ENCODE results near the gene TM4SF5. TPM values are rescaled to one million over a fixed set of nuclear protein-coding genes. Genes with fewer than 3 reads are reported as not detected.
A peak's percentile ranks its signal among the peaks of the same experiment; 100 is the strongest.

TM4SF5 gene
- total RNA-seq, 1 experiment from 2014 or later = not detected

GRCh38 chr17:4786516-4786915 lies 14.8 kb downstream of the TM4SF5 start:
- ATAC-seq = no peak
- Mint-ChIP-seq H3K4me3 (no peak overlapping the region), H3K36me3 (no peaks in the 10 kb centered on the region), H3K4me1 (peaks cover 33% of the 10 kb centered on the region), H3K9me3 (no peaks in the 10 kb centered on the region), H3K27ac (peak overlapping the region; percentile 79), H3K27me3 (ENCODE audit: low read depth) (peaks cover 52% of the 10 kb centered on the region)
- TF ChIP-seq GTF2I (CRISPR knock-in tag; conservative IDR thresholded peaks at IDR 0.05) (no peak), AFF4 (CRISPR knock-in tag; IDR thresholded peaks at IDR 0.05; ENCODE audit: borderline replicate concordance) (no peak), ZNF512 (CRISPR knock-in tag; IDR thresholded peaks at IDR 0.05; ENCODE audit: borderline replicate concordance) (no peak), CDX4 (CRISPR knock-in tag; IDR thresholded peaks at IDR 0.05; ENCODE audit: borderline replicate concordance) (no peak), E2F1 (CRISPR knock-in tag; IDR thresholded peaks at IDR 0.05) (no peak), SMAD3 (CRISPR knock-in tag; IDR thresholded peaks at IDR 0.05; ENCODE audit: borderline replicate concordance) (no peak), SOX15 (CRISPR knock-in tag; IDR thresholded peaks at IDR 0.05) (no peak), ZNF219 (CRISPR knock-in tag; IDR thresholded peaks at IDR 0.05; ENCODE audit: borderline replicate concordance) (no peak), ETV6 (CRISPR knock-in tag; IDR thresholded peaks at IDR 0.05) (no peak), FOXK1 (CRISPR knock-in tag; IDR thresholded peaks at IDR 0.05) (no peak), ZNF425 (CRISPR knock-in tag; conservative IDR thresholded peaks at IDR 0.05) (no peak), ZNF671 (CRISPR knock-in tag; IDR thresholded peaks at IDR 0.05) (no peak), MLX (CRISPR knock-in tag; IDR thresholded peaks at IDR 0.05) (no peak), TP53 (CRISPR knock-in tag; IDR thresholded peaks at IDR 0.05) (no peak), ESRRA (CRISPR knock-in tag; IDR thresholded peaks at IDR 0.05; ENCODE audit: borderline replicate concordance) (no peak)
- POLR2A ChIA-PET = no interaction called here
- CTCF ChIA-PET = interaction anchor here (0.8 to 2.1 kb wide), 5 partner anchors 10 to 94 kb away, joined by 4 to 9 read pairs (median 5); partner anchors contain the start of genes ARRB2, PLD2 and PSMB6
- DNase-seq (ENCODE audit: low spot score) = no peak

Measured in WTC11 (cell line).